Stimulated activated naive CD8-positive, alpha-beta T cell treated with anti-CD3 and anti-CD28 coated beads, Interleukin-15, amount 100 ng/mL, for 72 hours (primary cell): ENCODE results near the gene ARHGEF38.
A peak's percentile ranks its signal among the peaks of the same experiment; 100 is the strongest.
"Not testable (repeated sequence)": the region's sequence is repeated elsewhere in the genome, so short reads cannot be mapped to it uniquely, and the experiment has no call there.

ENCODE experiments used
- ATAC-seq: fragments of 150-1000 bp; cut with Tn5 transposase; 2 replicates; pipeline ENCODE4 v1.10.0; 2021; ENCODE audit warnings: mild to moderate bottlenecking, moderate library complexity
- DNase-seq, 2 donors: peaks; one replicate each; pipeline ENCODE4 v3.0.0; 2021 to 2022
- H3K27ac Mint-ChIP-seq, 2 donors: one replicate each; pipeline ENCODE4 v1.8.0; 2022; ENCODE audit warnings: mild to moderate bottlenecking in 2 of 2, mixed read lengths in 2 of 2, moderate library complexity in 2 of 2
- H3K27me3 Mint-ChIP-seq: one replicate; pipeline ENCODE4 v1.8.0; 2022; ENCODE audit warnings: mixed read lengths
- H3K4me1 Mint-ChIP-seq: one replicate; pipeline ENCODE4 v1.8.0; 2022; ENCODE audit warnings: mild to moderate bottlenecking, mixed read lengths
- H3K4me3 Mint-ChIP-seq, 2 donors: one replicate each; pipeline ENCODE4 v1.8.0; 2022; ENCODE audit warnings: mild to moderate bottlenecking in 2 of 2, mixed read lengths in 2 of 2, moderate library complexity in 1 of 2
- H3K9me3 Mint-ChIP-seq, 2 donors: one replicate each; pipeline ENCODE4 v1.8.0; 2022; ENCODE audit warnings: mixed read lengths in 2 of 2

The ARHGEF38 gene

GRCh38 chr4:105694812-105695211 is 142.4 kb downstream of the ARHGEF38 start:
- not testable (repeated sequence) for ATAC-seq, H3K4me3 Mint-ChIP-seq, H3K9me3 Mint-ChIP-seq, H3K27ac Mint-ChIP-seq, H3K4me1 Mint-ChIP-seq, DNase-seq, H3K27me3 Mint-ChIP-seq

- H3K27ac Mint-ChIP-seq, H3K27me3 Mint-ChIP-seq, DNase-seq, H3K4me1 Mint-ChIP-seq, ATAC-seq, H3K9me3 Mint-ChIP-seq, H3K4me3 Mint-ChIP-seq: not testable (repeated sequence)
Observed at GRCh38 chr4:105695832-105696231, 143.4 kb downstream of the ARHGEF38 start.

GRCh38 chr4:105698607-105699006 is 146.2 kb downstream of the ARHGEF38 start:
- H3K27me3 Mint-ChIP-seq, result no peaks in the 10 kb centered on the region
- peaks cover 11% of the 10 kb centered on the region for H3K4me1 Mint-ChIP-seq
- H3K27ac Mint-ChIP-seq, result no peak overlapping the region
- no peak for DNase-seq
- no peak overlapping the region for H3K4me3 Mint-ChIP-seq
- no peak for ATAC-seq
- H3K9me3 Mint-ChIP-seq, result no peaks in the 10 kb centered on the region

GRCh38 chr4:105707782-105708180 is 155.4 kb downstream of the ARHGEF38 start:
- no peaks in the 10 kb centered on the region for H3K9me3 Mint-ChIP-seq
- peak overlapping the region; percentile 93 to 100 for H3K4me3 Mint-ChIP-seq
- H3K27me3 Mint-ChIP-seq, result no peaks in the 10 kb centered on the region
- DNase-seq, result no peak
- H3K27ac Mint-ChIP-seq, result peak overlapping the region; percentile 95 to 96
- ATAC-seq, result no peak
- peaks cover 25% of the 10 kb centered on the region for H3K4me1 Mint-ChIP-seq

GRCh38 chr4:105708181-105709080 is 156.0 kb downstream of the ARHGEF38 start, which contains the start of the genes GSTCD and INTS12:
TSS of gene GSTCD (plus strand) at chr4:105708784. CDS start at chr4:105717614, 8,830 bp downstream.
TSS of gene INTS12 (minus strand) at chr4:105708689. CDS start at chr4:105700005, 8,684 bp downstream.
- H3K4me3 Mint-ChIP-seq, result peak within 1 kb of the TSS; percentile 93 to 100
- peaks cover 25% of the 10 kb centered on the region for H3K4me1 Mint-ChIP-seq
- peak; percentile 98 for ATAC-seq
- peak within 1 kb of the TSS; percentile 95 to 96 for H3K27ac Mint-ChIP-seq
- H3K9me3 Mint-ChIP-seq, result no peaks in the 10 kb centered on the region
- no peaks in the 10 kb centered on the region for H3K27me3 Mint-ChIP-seq
- DNase-seq, result peak; percentile 84 to 91

- Mint-ChIP-seq H3K9me3 (no peaks in the 10 kb centered on the region), H3K27ac (peak overlapping the region in 1 of 2 donors; percentile 94), H3K4me3 (peak overlapping the region; percentile 93 to 100), H3K27me3 (no peaks in the 10 kb centered on the region), H3K4me1 (peaks cover 27% of the 10 kb centered on the region)
- ATAC-seq, result peak; percentile 41
- DNase-seq, result no peak
Observed at GRCh38 chr4:105709081-105709450, 156.6 kb downstream of the ARHGEF38 start.

GRCh38 chr4:105710012-105710600 is 157.7 kb downstream of the ARHGEF38 start:
- ATAC-seq, result no peak
- Mint-ChIP-seq H3K4me3 (peak overlapping the region; percentile 55 to 93), H3K27ac (no peak overlapping the region), H3K4me1 (peaks cover 30% of the 10 kb centered on the region), H3K9me3 (no peaks in the 10 kb centered on the region), H3K27me3 (no peaks in the 10 kb centered on the region)
- no peak for DNase-seq

- ATAC-seq, result no peak
- Mint-ChIP-seq H3K27me3 (no peaks in the 10 kb centered on the region), H3K4me3 (no peak overlapping the region), H3K27ac (no peak overlapping the region), H3K4me1 (peaks cover 28% of the 10 kb centered on the region), H3K9me3 (no peaks in the 10 kb centered on the region)
- no peak for DNase-seq
Observed at GRCh38 chr4:105710678-105711077, 158.3 kb downstream of the ARHGEF38 start.

GRCh38 chr4:105712766-105713165 is 160.3 kb downstream of the ARHGEF38 start:
- Mint-ChIP-seq H3K27me3 (no peaks in the 10 kb centered on the region), H3K4me1 (peaks cover 7% of the 10 kb centered on the region), H3K27ac (no peak overlapping the region), H3K9me3 (no peaks in the 10 kb centered on the region), H3K4me3 (no peak overlapping the region)
- ATAC-seq, result no peak
- DNase-seq, result no peak

GRCh38 chr4:105714071-105714521 is 161.7 kb downstream of the ARHGEF38 start:
- peaks cover 4% of the 10 kb centered on the region for H3K4me1 Mint-ChIP-seq
- DNase-seq (no peak), ATAC-seq (no peak)
- no peak overlapping the region for H3K27ac Mint-ChIP-seq
- peak overlapping the region in 1 of 2 donors; percentile 25 for H3K4me3 Mint-ChIP-seq
- H3K27me3 Mint-ChIP-seq, result no peaks in the 10 kb centered on the region
- no peaks in the 10 kb centered on the region for H3K9me3 Mint-ChIP-seq

- H3K27ac Mint-ChIP-seq, result no peak overlapping the region
Observed at GRCh38 chr4:105714932-105715331, 162.5 kb downstream of the ARHGEF38 start.

GRCh38 chr4:105715692-105716278 is 163.4 kb downstream of the ARHGEF38 start:
- DNase-seq (no peak), ATAC-seq (no peak)
- H3K4me1 Mint-ChIP-seq, result peaks cover 4% of the 10 kb centered on the region
- no peak overlapping the region for H3K4me3 Mint-ChIP-seq
- no peaks in the 10 kb centered on the region for H3K27me3 Mint-ChIP-seq
- no peaks in the 10 kb centered on the region for H3K9me3 Mint-ChIP-seq
- no peak overlapping the region for H3K27ac Mint-ChIP-seq

More at GRCh38 chr4:105714932-105715331, 162.5 kb downstream of the ARHGEF38 start:
- no peak overlapping the region for H3K4me3 Mint-ChIP-seq
- no peak for DNase-seq
- H3K27me3 Mint-ChIP-seq, result no peaks in the 10 kb centered on the region
- peaks cover 4% of the 10 kb centered on the region for H3K4me1 Mint-ChIP-seq
- ATAC-seq, result no peak
- H3K9me3 Mint-ChIP-seq, result no peaks in the 10 kb centered on the region

GRCh38 chr4:105719204-105719603 is 166.8 kb downstream of the ARHGEF38 start:
- Mint-ChIP-seq H3K27me3 (no peaks in the 10 kb centered on the region), H3K4me1 (peaks cover 1% of the 10 kb centered on the region), H3K4me3 (no peak overlapping the region), H3K27ac (no peak overlapping the region), H3K9me3 (no peaks in the 10 kb centered on the region)
- ATAC-seq (no peak), DNase-seq (no peak)

GRCh38 chr4:105725623-105726022 is 173.2 kb downstream of the ARHGEF38 start:
- H3K27me3 Mint-ChIP-seq, result no peaks in the 10 kb centered on the region
- ATAC-seq (no peak), DNase-seq (no peak)
- H3K4me3 Mint-ChIP-seq, result no peak overlapping the region
- no peaks in the 10 kb centered on the region for H3K4me1 Mint-ChIP-seq
- no peaks in the 10 kb centered on the region for H3K9me3 Mint-ChIP-seq
- H3K27ac Mint-ChIP-seq, result no peak overlapping the region

- not testable (repeated sequence) for H3K4me3 Mint-ChIP-seq
Observed at GRCh38 chr4:105729895-105730294, 177.5 kb downstream of the ARHGEF38 start.

More at GRCh38 chr4:105729895-105730294, 177.5 kb downstream of the ARHGEF38 start:
- not testable (repeated sequence) for DNase-seq, H3K4me1 Mint-ChIP-seq, H3K27ac Mint-ChIP-seq, H3K27me3 Mint-ChIP-seq, ATAC-seq
- peaks cover 13 to 15% of the 10 kb centered on the region in 2 donors for H3K9me3 Mint-ChIP-seq
